RPMI8226 (cell line): ENCODE measurements around the gene PSMD8.
A peak's percentile ranks its signal among the peaks of the same experiment; 100 is the strongest.
"Not testable (repeated sequence)": the region's sequence is repeated elsewhere in the genome, so short reads cannot be mapped to it uniquely, and the experiment has no call there.

Experiments used
- DNase-seq: peaks from one replicate; pipeline ENCODE4 v3.0.0-alpha.2; 2015

Gene PSMD8

GRCh38 chr19:38362076-38362945 lies 12.1 kb upstream of the PSMD8 start:
- peak; percentile 75 for DNase-seq

GRCh38 chr19:38362946-38363688 lies 11.3 kb upstream of the PSMD8 start:
- DNase-seq, result not testable (repeated sequence)

- DNase-seq, result no peak
Observed at GRCh38 chr19:38367041-38367440, 7.3 kb upstream of the PSMD8 start.

GRCh38 chr19:38369584-38369983 lies 4.8 kb upstream of the PSMD8 start:
- DNase-seq, result no peak

- DNase-seq, result no peak
Observed at GRCh38 chr19:38370299-38370698, 4.1 kb upstream of the PSMD8 start.

GRCh38 chr19:38371081-38371480 lies 3.3 kb upstream of the PSMD8 start:
- DNase-seq, result no peak

- no peak for DNase-seq
Observed at GRCh38 chr19:38373907-38374331, 452 bp upstream of the PSMD8 start.

- DNase-seq, result peak; percentile 16
Observed at GRCh38 chr19:38375098-38375493, 725 bp downstream of the PSMD8 start.

GRCh38 chr19:38375748-38376147 lies 1.4 kb downstream of the PSMD8 start:
- no peak for DNase-seq

GRCh38 chr19:38376576-38376975 lies 2.2 kb downstream of the PSMD8 start:
- DNase-seq, result no peak

- no peak for DNase-seq
Observed at GRCh38 chr19:38377052-38377451, 2.7 kb downstream of the PSMD8 start.

- no peak for DNase-seq
Observed at GRCh38 chr19:38378866-38379265, 4.5 kb downstream of the PSMD8 start.

- no peak for DNase-seq
Observed at GRCh38 chr19:38381138-38381537, 6.8 kb downstream of the PSMD8 start.

GRCh38 chr19:38383184-38383583 lies 8.8 kb downstream of the PSMD8 start:
- DNase-seq, result no peak

- DNase-seq, result no peak
Observed at GRCh38 chr19:38383743-38384142, 9.4 kb downstream of the PSMD8 start.

GRCh38 chr19:38384209-38385027 lies 10.0 kb downstream of the PSMD8 start:
- DNase-seq, result no peak

GRCh38 chr19:38385057-38385803 lies 10.9 kb downstream of the PSMD8 start:
- no peak for DNase-seq

GRCh38 chr19:38385804-38386257 lies 11.5 kb downstream of the PSMD8 start:
- no peak for DNase-seq

GRCh38 chr19:38386300-38386970 lies 12.1 kb downstream of the PSMD8 start:
- no peak for DNase-seq

GRCh38 chr19:38386971-38387549 lies 12.7 kb downstream of the PSMD8 start:
- DNase-seq, result no peak
